ENCODE results near the gene HS3ST1. TPM values are rescaled to one million over a fixed set of nuclear protein-coding genes. Genes with fewer than 3 reads are reported as not detected.

The HS3ST1 gene
- total RNA-seq, 2 experiments from 2014 or later, result not detected

DNA sequence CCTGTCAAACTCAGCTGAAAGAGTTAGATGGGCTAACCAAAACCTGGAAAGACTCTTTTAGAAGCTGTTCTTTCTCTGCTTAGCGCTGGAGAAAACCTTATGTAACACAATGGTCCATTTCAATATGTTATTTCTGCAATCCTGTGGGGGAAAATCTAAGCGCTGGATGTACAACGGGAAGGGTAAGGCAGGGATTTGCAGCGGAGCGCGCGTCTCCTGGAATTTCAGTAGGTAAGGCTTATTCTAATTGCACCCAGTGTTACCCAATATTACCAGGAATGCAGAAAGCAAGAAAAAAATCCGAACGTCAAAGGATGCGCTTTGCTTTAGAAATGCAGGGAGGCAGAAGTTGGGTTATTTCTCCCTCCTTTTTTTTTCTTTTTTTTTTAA is 2.0 kb downstream of the HS3ST1 start:
- H3K27me3 Mint-ChIP-seq, result peaks cover 53% of the 10 kb centered on the region
- no peak overlapping the region for H3K27ac ChIP-seq (ENCODE audit: low read depth in 1 of 2, low read length in 2 of 2)
- intact Hi-C loops (cut with DNase I, micrococcal nuclease), result loop anchor here (10.0 kb wide), 2 partner anchors 58 to 1208 kb away; no protein-coding TSS in a partner anchor
- CTCF ChIA-PET, result no interaction called here
- no peak overlapping the region for H3K4me3 ChIP-seq (ENCODE audit: low read length)
- H3K4me1 Mint-ChIP-seq (ENCODE audit: low read depth), result peaks cover 13% of the 10 kb centered on the region
- ATAC-seq (ENCODE audit: poor library complexity) (no peak), DNase-seq (no peak)
- H3K9me3 ChIP-seq (ENCODE audit: control insufficient read depth in 1 of 2, insufficient read depth in 1 of 2, low read length in 2 of 2), result peaks cover 0 to 18% of the 10 kb centered on the region in 2 experiments
- TF ChIP-seq, protein P1, sequence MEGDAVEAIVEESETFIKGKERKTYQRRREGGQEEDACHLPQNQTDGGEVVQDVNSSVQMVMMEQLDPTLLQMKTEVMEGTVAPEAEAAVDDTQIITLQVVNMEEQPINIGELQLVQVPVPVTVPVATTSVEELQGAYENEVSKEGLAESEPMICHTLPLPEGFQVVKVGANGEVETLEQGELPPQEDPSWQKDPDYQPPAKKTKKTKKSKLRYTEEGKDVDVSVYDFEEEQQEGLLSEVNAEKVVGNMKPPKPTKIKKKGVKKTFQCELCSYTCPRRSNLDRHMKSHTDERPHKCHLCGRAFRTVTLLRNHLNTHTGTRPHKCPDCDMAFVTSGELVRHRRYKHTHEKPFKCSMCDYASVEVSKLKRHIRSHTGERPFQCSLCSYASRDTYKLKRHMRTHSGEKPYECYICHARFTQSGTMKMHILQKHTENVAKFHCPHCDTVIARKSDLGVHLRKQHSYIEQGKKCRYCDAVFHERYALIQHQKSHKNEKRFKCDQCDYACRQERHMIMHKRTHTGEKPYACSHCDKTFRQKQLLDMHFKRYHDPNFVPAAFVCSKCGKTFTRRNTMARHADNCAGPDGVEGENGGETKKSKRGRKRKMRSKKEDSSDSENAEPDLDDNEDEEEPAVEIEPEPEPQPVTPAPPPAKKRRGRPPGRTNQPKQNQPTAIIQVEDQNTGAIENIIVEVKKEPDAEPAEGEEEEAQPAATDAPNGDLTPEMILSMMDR (IDR thresholded peaks at IDR 0.05), result no peak
- POLR2A ChIA-PET, result no interaction called here
- H3K27me3 ChIP-seq (ENCODE audit: control insufficient read depth in 1 of 2, insufficient read depth in 2 of 2, low read length in 2 of 2), result peaks cover 29 to 33% of the 10 kb centered on the region in 2 experiments
- no peak overlapping the region for H3K27ac Mint-ChIP-seq
- no peaks in the 10 kb centered on the region for H3K9me3 Mint-ChIP-seq
- peaks cover 22% of the 10 kb centered on the region for H3K4me1 ChIP-seq (ENCODE audit: insufficient read depth, low read length)
- H3K4me3 Mint-ChIP-seq, result peak overlapping the region; percentile 16
- H3K36me3 Mint-ChIP-seq (ENCODE audit: low read depth), result no peaks in the 10 kb centered on the region
- H3K36me3 ChIP-seq (ENCODE audit: insufficient read depth, low read length), result no peaks in the 10 kb centered on the region

DNA sequence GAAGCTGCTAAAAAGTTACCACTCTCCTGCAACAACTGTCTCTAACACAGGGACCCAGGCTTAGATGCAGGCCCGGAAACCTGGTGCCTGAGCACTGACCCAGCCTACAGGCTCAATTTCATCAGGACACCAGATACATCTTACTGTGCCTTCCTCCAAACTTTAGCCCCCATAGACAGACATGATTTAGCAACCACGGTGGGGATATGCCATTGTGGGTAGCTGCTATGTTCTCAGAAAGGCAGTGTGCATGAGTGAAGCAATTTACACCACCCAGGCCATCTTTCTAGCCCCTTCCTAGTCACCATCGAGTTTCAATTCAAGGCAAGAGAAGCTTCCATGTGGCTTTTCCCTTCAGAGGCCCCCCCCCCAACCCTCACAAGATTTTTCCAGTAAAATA is 2.7 kb downstream of the HS3ST1 start:
- H3K27ac ChIP-seq (ENCODE audit: low read depth in 1 of 2, low read length in 2 of 2), result no peak overlapping the region
- peaks cover 46% of the 10 kb centered on the region for H3K27me3 Mint-ChIP-seq
- DNase-seq (no peak), ATAC-seq (ENCODE audit: poor library complexity) (no peak)
- H3K36me3 ChIP-seq (ENCODE audit: insufficient read depth, low read length), result no peaks in the 10 kb centered on the region
- POLR2A ChIA-PET, result interaction anchor here (1.4 kb wide), 1 partner anchor 10 kb away, joined by 3 read pairs; no protein-coding TSS in a partner anchor
- TF ChIP-seq, protein P1 (IDR thresholded peaks at IDR 0.05), result no peak
- peaks cover 22% of the 10 kb centered on the region for H3K4me1 ChIP-seq (ENCODE audit: insufficient read depth, low read length)
- CTCF ChIA-PET, result no interaction called here
- H3K4me3 Mint-ChIP-seq, result no peak overlapping the region
- peaks cover 29 to 33% of the 10 kb centered on the region in 2 experiments for H3K27me3 ChIP-seq (ENCODE audit: control insufficient read depth in 1 of 2, insufficient read depth in 2 of 2, low read length in 2 of 2)
- H3K27ac Mint-ChIP-seq, result no peak overlapping the region
- peaks cover 13% of the 10 kb centered on the region for H3K4me1 Mint-ChIP-seq (ENCODE audit: low read depth)
- peaks cover 0 to 18% of the 10 kb centered on the region in 2 experiments for H3K9me3 ChIP-seq (ENCODE audit: control insufficient read depth in 1 of 2, insufficient read depth in 1 of 2, low read length in 2 of 2)
- intact Hi-C loops (cut with DNase I, micrococcal nuclease), result loop anchor here (10.0 kb wide), 2 partner anchors 59 to 1209 kb away; no protein-coding TSS in a partner anchor
- no peak overlapping the region for H3K4me3 ChIP-seq (ENCODE audit: low read length)
- no peaks in the 10 kb centered on the region for H3K36me3 Mint-ChIP-seq (ENCODE audit: low read depth)
- no peaks in the 10 kb centered on the region for H3K9me3 Mint-ChIP-seq

DNA sequence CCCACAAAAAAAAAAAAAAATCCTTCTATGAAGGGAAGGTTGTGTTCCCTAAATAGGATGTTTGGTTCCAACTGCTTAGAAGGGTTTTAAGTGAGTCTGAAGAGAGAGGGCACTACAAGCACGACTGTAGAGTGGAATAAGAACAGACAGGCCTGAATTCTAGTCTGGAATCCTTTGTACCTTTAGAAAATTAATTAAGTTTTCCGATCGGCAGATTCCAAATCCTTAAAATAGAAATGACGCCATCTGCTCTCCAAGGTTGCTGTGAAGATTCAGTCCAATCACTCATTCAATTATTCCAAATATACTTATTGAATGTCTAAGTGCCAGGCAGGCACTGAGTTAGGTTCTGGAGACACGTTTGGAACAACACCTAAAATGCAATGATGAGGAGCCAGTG is 3.8 kb downstream of the HS3ST1 start:
- Mint-ChIP-seq H3K4me1 (ENCODE audit: low read depth) (peaks cover 13% of the 10 kb centered on the region), H3K27me3 (peaks cover 36% of the 10 kb centered on the region), H3K36me3 (ENCODE audit: low read depth) (no peaks in the 10 kb centered on the region), H3K4me3 (no peak overlapping the region), H3K27ac (no peak overlapping the region), H3K9me3 (no peaks in the 10 kb centered on the region)
- ATAC-seq (ENCODE audit: poor library complexity), result no peak
- Histone ChIP-seq H3K9me3 (ENCODE audit: control insufficient read depth in 1 of 2, insufficient read depth in 1 of 2, low read length in 2 of 2) (peaks cover 0 to 18% of the 10 kb centered on the region in 2 experiments), H3K27ac (ENCODE audit: low read depth in 1 of 2, low read length in 2 of 2) (no peak overlapping the region), H3K36me3 (ENCODE audit: insufficient read depth, low read length) (no peaks in the 10 kb centered on the region), H3K27me3 (ENCODE audit: control insufficient read depth in 1 of 2, insufficient read depth in 2 of 2, low read length in 2 of 2) (peaks cover 27 to 29% of the 10 kb centered on the region in 2 experiments), H3K4me1 (ENCODE audit: insufficient read depth, low read length) (peaks cover 22% of the 10 kb centered on the region), H3K4me3 (ENCODE audit: low read length) (no peak overlapping the region)
- ChIA-PET POLR2A (no interaction called here), CTCF (no interaction called here)
- DNase-seq, result no peak
- TF ChIP-seq, protein P1 (IDR thresholded peaks at IDR 0.05), result no peak
- intact Hi-C loops (cut with DNase I, micrococcal nuclease), result loop anchor here (1.0 to 10.0 kb wide), 7 partner anchors 60 to 1663 kb away; no protein-coding TSS in a partner anchor
